A549 treated with AZD9567 at 1 μM for 4 hours (cell line): ENCODE results near the gene NBEAL2. TPM values are rescaled to one million over a fixed set of nuclear protein-coding genes. Genes with fewer than 3 reads are reported as not detected.

Source experiments
- total RNA-seq: library from RNA; stranded (reverse); fragments of 200-300 nt; extraction: Qiagen RNA extraction; gene quantifications from 5 replicates; pipeline ENCODE4 v1.2.3, GENCODE V29; 2022; ENCODE audit not compliant: insufficient read depth

The NBEAL2 gene
- total RNA-seq: 53.7 to 82.1 TPM (median 70.4 TPM) in 5 replicates

GRCh38 chr3:46978985-46979944 lies at the start of gene NBEAL2:
Gene NBEAL2, plus strand, starts transcription at chr3:46979666. Its CDS starts 196 bp downstream, at chr3:46979862.

GRCh38 chr3:46976326-46977190 lies 2.9 kb upstream of the NBEAL2 start, which contains the start of gene CCDC12:
Gene CCDC12, minus strand, starts transcription at chr3:46976745. Its CDS starts 13 bp downstream, at chr3:46976732.

Other genes starting within 250 kb of the NBEAL2 start
- not detected in 5 replicates for gene MYL3, start 116.2 kb upstream of the NBEAL2 start, total RNA-seq
- gene PTH1R, start 101.9 kb upstream of the NBEAL2 start, total RNA-seq: 0.64 to 0.80 TPM (median 0.74 TPM) in 4 of 5 replicates, not detected in the other
- 53.9 to 83.7 TPM (median 54.5 TPM) in 5 replicates for gene CCDC12, start 2.9 kb upstream of the NBEAL2 start, total RNA-seq
- 16.5 to 31.7 TPM (median 18.5 TPM) in 5 replicates for gene SETD2, start 184.4 kb downstream of the NBEAL2 start, total RNA-seq